ENCODE measurements around the gene LRP8. TPM values are rescaled to one million over a fixed set of nuclear protein-coding genes. Genes with fewer than 3 reads are reported as not detected.

LRP8 gene
- total RNA-seq, 1 donor from 2014 or later = 8.4 TPM

DNA sequence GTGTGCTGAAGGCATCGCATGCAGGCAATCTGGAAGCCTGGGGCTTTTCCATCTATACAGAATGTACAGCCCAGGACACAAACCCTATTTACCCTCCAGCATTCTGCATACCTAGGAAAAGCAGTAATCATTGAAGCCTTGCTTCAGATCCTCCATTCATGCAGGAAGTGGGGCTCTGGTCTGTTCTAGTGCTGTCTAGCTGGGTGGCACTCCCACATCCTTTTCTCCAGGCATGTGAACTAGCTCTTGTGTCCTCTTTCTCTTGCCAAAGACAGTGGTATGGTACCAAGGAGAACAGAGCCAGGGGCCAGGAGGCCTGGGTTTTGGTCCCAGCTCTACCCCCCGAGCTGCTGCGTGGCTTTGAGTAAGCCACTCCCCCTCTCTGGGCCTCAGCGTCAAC, 21.7 kb downstream of the LRP8 start:
- Histone ChIP-seq H3K27me3 (ENCODE audit: control insufficient read depth, insufficient read depth, low read length) (no peaks in the 10 kb centered on the region), H3K36me3 (ENCODE audit: control insufficient read depth, insufficient read depth, low read length) (peaks cover 4% of the 10 kb centered on the region), H3K4me3 (ENCODE audit: low read depth, low read length) (no peak overlapping the region)
- no peak for TF ChIP-seq CTCF (IDR thresholded peaks at IDR 0.05; ENCODE audit: insufficient read depth, low read length, severe bottlenecking)
- peak; percentile 35 for DNase-seq (ENCODE audit: low read depth)
- FAIRE-seq = no peak

GRCh38 chr1:53305650-53306049, 22.2 kb downstream of the LRP8 start:
- TF ChIP-seq CTCF (IDR thresholded peaks at IDR 0.05; ENCODE audit: insufficient read depth, low read length, severe bottlenecking) = no peak
- no peak for FAIRE-seq
- DNase-seq (ENCODE audit: low read depth) = peak; percentile 48
- no peaks in the 10 kb centered on the region for H3K27me3 ChIP-seq (ENCODE audit: control insufficient read depth, insufficient read depth, low read length)
- H3K36me3 ChIP-seq (ENCODE audit: control insufficient read depth, insufficient read depth, low read length) = peaks cover 3% of the 10 kb centered on the region
- no peak overlapping the region for H3K4me3 ChIP-seq (ENCODE audit: low read depth, low read length)

GRCh38 chr1:53304527-53304926, 23.3 kb downstream of the LRP8 start:
- no peaks in the 10 kb centered on the region for H3K27me3 ChIP-seq (ENCODE audit: control insufficient read depth, insufficient read depth, low read length)
- H3K36me3 ChIP-seq (ENCODE audit: control insufficient read depth, insufficient read depth, low read length) = peaks cover 1% of the 10 kb centered on the region
- DNase-seq (ENCODE audit: low read depth) (no peak), FAIRE-seq (no peak)
- no peak overlapping the region for H3K4me3 ChIP-seq (ENCODE audit: low read depth, low read length)
- no peak for TF ChIP-seq CTCF (IDR thresholded peaks at IDR 0.05; ENCODE audit: insufficient read depth, low read length, severe bottlenecking)

DNA sequence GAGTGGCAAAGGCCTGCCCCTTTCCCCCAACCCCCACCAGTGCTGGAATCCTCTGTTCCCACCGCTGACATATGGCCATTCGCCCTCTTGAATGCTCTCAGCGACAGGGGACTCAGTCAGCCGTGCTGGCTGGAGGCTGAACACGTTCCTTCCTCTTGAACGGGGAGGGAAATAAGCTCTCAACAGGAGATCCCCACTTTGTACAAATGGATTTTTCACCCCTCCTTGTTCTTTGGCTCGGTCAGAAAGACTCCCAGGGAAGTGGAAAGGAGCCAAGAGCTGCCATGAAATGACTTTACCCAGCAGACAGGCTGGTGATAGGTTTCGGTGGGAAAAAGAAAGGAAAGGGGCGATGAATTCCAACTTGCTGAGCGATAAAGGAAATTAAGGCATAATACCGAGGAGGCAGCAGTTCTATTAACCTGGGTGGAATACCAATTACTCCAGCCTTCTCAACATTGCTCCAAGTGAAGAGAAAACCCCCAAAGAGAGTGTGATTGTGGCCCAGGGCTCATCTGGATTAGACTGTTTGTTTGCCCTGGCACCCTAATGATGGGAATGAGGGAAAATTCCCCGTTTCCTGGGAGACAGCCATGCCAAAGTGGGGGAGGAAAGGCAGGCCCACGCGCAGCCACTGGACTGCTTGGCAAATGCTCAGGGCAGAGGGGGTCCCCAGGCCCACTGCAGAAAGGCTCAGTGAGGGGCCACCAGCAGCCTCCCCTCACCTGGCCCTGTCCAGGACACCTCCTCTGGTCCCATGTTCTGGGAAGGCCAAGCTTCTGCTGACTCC, 23.9 kb downstream of the LRP8 start:
- H3K36me3 ChIP-seq (ENCODE audit: control insufficient read depth, insufficient read depth, low read length) = peaks cover 1% of the 10 kb centered on the region
- FAIRE-seq = no peak
- no peak for DNase-seq (ENCODE audit: low read depth)
- no peak for TF ChIP-seq CTCF (IDR thresholded peaks at IDR 0.05; ENCODE audit: insufficient read depth, low read length, severe bottlenecking)
- H3K4me3 ChIP-seq (ENCODE audit: low read depth, low read length) = no peak overlapping the region
- H3K27me3 ChIP-seq (ENCODE audit: control insufficient read depth, insufficient read depth, low read length) = no peaks in the 10 kb centered on the region

GRCh38 chr1:53303243-53303642, 24.6 kb downstream of the LRP8 start:
- H3K27me3 ChIP-seq (ENCODE audit: control insufficient read depth, insufficient read depth, low read length) = no peaks in the 10 kb centered on the region
- peaks cover 1% of the 10 kb centered on the region for H3K36me3 ChIP-seq (ENCODE audit: control insufficient read depth, insufficient read depth, low read length)
- DNase-seq (ENCODE audit: low read depth) (no peak), FAIRE-seq (no peak)
- no peak overlapping the region for H3K4me3 ChIP-seq (ENCODE audit: low read depth, low read length)
- no peak for TF ChIP-seq CTCF (IDR thresholded peaks at IDR 0.05; ENCODE audit: insufficient read depth, low read length, severe bottlenecking)

DNA sequence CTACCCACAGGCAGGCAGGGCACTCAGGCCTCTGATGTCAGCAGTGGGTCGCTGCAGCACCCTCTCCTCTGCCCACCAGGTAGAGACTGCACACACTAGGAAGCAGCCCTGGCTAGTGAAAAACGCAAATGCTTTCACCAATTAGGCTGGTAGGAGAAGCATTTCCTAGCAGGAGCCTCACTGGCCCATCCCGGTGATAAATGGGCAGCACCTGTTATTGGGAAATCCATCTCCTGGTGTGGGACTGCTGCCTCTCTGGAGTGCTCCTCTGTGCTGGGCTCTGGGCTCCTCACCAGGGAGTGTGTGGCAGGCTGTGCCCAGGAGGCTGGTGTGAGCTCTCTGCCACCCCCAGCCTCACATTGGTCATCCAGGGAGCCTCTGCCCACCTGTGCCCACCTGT, 28.6 kb downstream of the LRP8 start:
- no peak for DNase-seq (ENCODE audit: low read depth)
- Histone ChIP-seq H3K4me3 (ENCODE audit: low read depth, low read length) (no peak overlapping the region), H3K27me3 (ENCODE audit: control insufficient read depth, insufficient read depth, low read length) (no peaks in the 10 kb centered on the region), H3K36me3 (ENCODE audit: control insufficient read depth, insufficient read depth, low read length) (no peaks in the 10 kb centered on the region)
- TF ChIP-seq CTCF (IDR thresholded peaks at IDR 0.05; ENCODE audit: insufficient read depth, low read length, severe bottlenecking) = no peak
- no peak for FAIRE-seq

All from bronchial epithelial cell (primary cell).